GM19438 (cell line): ENCODE results near the gene FXYD7.
"Not testable (repeated sequence)": the region's sequence is repeated elsewhere in the genome, so short reads cannot be mapped to it uniquely, and the experiment has no call there.

Experiments used
- ATAC-seq: cut with Tn5 transposase; IDR thresholded peaks from one replicate; pipeline ENCODE4 v1.9.1; 2021; ENCODE audit warnings: low read depth; ENCODE audit not compliant: unreplicated experiment

FXYD7 gene

DNA sequence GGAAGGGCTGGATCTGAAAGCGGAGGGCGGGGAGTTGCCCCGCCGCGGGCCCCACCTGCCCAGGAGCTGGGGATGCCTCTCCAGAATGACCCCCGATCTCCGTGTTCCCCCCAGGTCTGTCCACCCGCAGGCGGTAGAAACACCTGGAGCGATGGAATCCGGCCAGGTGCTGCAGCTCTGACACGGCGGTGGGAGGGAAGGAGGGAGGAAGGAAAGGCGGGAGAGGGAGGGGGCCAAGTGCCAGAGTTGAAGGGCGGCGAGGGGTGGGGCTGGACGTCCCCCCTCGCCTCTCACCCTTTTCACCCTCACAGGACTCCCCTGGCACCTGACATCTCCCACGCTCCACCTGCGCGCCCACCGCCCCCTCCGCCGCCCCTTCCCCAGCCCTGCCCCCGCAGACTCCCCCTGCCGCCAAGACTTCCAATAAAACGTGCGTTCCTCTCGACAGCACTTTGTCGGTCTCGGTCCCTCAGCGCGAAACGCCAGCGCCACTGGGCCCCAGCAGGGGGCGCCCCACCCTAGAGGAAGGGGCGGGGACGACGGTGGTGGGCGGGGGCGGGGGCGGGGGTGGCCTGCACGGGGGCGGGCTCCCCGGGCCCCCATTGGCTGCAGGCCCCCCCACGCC, 337 bp upstream of the FXYD7 start:
- ATAC-seq: no peak

DNA sequence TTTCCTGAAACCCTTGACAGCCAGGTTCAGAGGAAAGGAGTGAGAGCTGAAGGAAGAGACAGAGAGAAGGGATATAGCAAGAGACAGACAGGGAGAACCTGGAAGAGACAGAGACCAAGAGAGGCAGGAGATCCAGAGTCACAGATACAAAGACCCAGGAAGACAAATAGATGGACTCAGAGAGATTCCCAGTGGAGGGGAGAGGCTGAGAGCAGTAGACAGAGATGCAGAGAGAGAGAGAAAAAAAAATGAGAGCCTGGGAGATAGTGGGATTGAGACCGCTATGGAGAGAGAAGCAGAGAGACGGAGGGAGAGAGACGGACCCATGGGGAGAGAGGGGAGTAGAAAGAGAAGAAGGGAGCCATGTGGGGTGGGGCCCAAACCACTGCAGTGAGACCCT, 763 bp downstream of the FXYD7 start:
- no peak for ATAC-seq

GRCh38 chr19:35144259-35144599, 1.2 kb downstream of the FXYD7 start:
- no peak for ATAC-seq

- ATAC-seq: no peak
Measured at GRCh38 chr19:35144600-35145436, 1.8 kb downstream of the FXYD7 start.

DNA sequence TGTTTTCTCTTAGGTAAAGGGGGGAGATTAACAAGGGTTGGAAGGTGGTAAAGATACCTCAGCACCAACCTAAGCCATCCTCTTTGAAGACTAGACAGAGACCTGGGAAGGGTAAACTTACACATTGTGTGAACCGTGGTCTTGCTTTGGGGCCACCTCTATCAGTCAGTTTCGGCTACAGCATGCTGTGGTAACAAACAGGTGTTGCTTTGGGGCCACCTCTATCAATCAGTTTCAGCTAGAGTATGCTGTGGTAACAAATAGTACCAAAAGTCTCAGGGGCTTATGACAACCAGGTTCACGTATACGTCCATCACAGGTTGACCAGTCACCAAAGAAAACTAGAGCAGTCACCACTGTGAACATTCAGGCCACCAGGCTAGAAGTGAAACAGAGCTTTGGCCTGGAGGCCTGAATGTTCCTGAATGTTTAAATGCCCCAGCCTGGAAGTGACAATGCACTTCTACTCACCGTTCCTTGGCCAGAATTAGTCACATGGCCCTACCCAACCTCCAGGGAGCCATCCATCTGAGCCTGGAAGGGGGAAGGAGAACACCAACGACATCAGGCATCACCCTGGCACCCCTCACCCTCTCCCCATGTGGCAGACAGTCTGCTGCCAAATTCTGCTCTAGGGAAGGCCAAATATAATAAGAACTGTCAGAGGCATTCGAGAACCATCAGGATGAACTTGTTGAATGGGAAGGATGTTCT, 3.8 kb downstream of the FXYD7 start:
- no peak for ATAC-seq

DNA sequence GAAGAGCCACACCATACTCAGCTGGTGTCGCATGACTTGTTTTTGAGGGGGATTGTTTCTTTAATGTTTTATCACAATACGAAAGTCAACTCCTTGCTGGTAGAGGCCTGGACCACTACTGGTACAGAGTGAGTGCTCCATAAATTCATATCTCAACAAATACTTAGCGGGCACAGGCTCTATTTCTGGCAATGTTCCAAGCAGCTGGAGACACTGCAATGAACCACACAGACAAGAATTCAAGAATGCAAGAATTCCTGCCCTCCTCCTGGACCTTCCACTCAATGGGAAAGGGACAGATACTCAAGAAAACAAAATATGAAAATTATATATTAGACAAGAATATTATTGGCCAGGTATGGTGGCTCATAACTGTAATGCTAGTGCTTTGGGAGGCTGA, 6.4 kb downstream of the FXYD7 start:
- no peak for ATAC-seq

DNA sequence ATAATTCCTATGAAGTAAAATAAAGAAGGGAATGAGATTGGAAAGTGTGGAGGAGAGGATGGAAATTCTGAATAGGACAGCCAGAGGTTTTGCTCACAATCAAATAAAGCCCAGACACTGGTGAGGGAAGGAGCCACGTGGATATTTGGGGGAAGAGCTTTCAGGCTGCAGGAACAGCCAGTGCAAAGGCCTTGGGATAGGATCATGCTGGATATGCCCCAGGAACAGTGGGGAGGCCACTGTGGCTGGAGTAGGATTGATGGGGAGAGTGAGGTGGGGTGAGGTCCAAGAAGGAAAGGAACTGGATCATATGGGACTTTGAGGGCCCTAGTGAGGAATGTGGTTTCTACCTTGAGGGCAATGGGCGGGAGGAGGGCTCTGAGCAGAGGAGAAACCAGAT, 7.4 kb downstream of the FXYD7 start:
- no peak for ATAC-seq

DNA sequence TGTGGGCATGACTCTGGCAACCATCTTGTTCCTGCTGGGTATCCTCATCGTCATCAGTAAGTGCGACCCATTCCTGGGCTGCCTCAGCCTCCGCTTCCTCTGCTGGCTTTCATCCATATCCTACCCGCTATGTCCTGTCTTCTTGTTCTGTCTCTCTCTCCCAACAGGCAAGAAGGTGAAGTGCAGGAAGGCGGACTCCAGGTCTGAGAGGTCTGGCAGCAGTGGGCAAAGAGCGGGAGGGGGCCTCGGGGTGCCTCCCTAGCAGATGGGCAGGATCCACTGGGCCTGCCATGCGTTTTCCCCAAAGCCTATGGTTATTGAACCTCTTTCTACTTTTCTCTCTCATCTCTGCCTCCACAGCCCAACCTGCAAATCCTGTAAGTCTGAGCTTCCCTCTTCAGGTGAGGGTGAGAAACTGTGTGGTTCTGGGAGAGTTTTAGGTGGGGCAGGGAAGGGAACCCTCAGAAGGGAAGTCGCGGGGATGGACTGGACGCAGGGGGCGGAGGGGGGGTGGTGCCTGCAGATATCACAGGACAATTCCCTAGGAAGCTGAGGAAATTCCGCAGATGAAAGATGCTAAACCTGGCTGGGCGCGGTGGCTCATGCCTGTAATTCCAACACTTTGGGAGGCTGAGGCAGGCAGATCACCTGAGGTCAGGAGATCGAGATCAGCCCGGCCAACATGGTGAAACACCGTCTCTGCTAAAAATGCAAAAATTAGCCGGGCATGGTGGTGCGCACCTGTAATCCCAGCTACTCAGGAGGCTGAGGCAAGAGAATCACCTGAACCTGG, 8.4 kb downstream of the FXYD7 start:
- ATAC-seq: no peak

DNA sequence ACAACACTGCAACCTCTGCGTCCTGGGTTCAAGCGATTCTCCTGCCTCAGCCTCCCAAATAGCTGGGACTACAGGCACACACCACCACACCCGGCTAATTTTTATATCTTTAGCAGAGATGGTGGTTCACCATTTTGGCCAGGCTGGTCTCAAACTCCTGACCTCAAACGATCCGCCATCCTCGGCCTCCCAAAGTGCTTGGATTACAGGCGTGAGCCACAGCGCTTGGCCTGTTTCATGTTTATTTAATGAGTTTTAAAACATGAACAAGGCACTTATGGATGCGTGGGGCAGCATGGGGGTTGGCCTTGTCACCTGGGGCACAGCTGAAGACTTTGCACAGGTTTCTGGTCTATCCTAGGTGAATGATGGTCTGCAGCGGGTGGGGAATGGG, 10.1 kb downstream of the FXYD7 start:
- ATAC-seq: not testable (repeated sequence)

DNA sequence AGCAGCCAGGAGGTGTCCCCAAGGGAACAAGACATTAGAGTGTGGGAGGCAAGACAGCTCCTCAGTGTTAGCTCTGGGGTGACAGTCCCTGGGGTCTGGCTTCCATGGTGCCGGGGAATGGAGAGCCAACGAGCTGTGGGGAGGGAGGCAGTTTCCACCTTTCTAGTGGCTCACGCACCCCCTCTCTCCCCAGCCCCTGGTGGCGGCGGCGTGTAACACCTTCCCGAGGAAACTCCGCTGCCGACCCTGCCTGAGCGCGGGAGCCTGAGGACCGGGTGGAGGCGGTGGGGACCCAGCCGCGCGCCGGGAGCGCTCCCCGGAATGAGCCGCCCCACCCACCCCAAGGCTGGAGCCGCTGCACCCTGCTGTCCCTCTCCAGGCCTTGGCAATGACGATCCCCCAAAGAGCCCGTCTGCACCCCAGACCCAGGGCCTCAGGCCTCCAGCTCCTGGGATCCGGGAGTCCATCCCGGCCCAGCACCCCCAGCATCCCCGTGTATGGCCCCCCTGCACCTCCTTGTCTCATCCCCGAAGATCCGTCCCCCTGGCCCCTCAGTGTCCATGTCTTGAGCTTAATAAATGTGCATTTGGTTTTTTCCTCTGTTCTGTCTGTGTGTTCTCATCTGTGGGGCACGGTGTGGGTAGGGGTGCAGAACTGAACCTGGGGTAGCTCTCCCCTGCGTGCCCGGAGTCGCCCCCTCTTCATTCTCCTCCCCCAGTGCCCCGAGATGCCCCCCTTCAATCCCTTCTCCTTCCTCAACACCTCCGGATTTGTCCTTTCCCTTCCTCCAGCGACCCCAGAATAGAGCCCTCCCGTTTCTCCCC, 10.9 kb downstream of the FXYD7 start:
- no peak for ATAC-seq

DNA sequence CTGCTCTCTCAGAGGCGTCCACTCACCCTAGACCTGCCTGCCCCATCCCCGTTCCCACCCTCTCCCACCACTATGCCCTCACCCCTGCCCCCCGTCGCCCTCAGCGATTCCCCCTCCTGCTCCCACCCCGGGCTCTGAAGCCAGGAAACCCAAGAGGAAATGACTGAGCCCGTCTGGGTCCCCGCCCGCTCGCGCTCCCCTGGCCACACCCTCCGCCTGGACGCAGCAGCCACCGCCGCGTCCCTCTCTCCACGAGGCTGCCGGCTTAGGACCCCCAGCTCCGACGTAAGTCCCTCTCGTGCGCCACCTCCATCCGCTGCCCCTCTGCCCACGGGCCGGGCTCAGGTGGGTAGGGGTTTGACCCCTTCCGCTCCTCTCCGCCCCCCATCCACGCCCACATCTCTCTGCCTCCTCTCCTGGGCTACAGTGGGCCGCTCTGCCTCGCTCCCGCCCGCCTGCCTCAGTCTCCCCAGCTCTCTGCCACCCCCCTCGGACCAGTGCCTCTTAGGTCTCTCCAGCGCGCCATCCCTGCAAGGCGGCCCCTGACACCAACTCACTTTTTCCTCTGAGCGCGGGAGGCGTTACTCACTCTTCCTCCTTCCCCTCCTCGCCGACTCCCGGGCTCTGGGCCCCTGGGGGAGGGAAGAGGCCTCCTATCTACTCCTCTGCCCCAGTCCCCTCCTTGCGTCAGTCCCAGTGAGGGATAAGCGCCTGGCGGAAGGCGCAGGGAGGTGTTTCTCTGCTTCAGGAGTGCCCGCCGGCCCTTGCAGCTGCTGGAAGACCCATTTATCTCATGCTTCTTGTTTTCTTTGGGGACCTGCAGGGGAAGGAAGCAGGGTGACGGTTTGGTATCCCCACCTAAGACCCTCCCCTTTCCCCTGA, 11.7 kb downstream of the FXYD7 start, which contains the start of gene FXYD5:
FXYD5 (plus strand) TSS at position 211 of the 882 bp plus-strand sequence. CDS start 816 bp downstream, outside the sequence.
- ATAC-seq: peak; percentile 61

GRCh38 chr19:35155441-35155840, 12.4 kb downstream of the FXYD7 start:
- ATAC-seq: peak; percentile 37

GRCh38 chr19:35155981-35156672, 13.1 kb downstream of the FXYD7 start:
- no peak for ATAC-seq

- ATAC-seq: no peak
Measured at GRCh38 chr19:35156673-35157014, 13.6 kb downstream of the FXYD7 start.

DNA sequence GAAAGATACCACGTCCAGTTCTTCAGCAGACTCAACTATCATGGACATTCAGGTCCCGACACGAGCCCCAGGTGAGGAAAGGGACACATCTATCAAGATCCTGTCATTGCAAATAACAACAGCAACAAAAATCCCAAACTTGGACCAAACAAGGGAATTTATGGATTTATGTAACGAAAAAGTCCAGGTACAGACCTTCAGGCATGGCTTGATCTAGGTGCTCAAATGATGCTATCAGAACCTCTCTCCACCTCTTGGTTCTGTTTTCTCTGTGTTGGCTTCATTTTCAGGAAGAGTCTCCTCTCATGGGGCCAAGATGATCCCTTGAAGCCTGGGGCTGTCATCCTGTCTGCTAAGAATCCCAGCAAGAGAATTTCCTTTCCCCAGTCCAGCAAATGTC, 14.4 kb downstream of the FXYD7 start:
- ATAC-seq: no peak

DNA sequence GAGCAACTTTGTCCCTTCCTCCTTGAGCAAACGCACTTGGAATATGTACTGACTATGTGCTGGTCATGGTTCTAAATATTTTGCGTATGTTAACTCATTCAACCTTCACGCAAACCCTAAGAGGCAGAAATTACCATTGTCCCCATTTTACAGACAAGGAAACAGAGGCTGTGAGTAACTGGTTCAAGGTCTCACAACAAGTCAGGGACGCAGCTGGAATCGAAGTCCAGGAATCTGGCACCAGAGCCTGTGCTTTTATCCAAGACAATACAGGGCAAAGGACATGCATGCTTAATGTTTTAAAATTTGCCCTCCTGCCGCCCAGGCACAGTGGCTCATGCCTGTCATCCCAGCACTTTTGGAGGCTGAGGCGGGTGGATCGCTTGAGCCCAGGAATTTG, 16.6 kb downstream of the FXYD7 start:
- ATAC-seq: no peak

- ATAC-seq: no peak
Measured at GRCh38 chr19:35160629-35161433, 17.8 kb downstream of the FXYD7 start.

- no peak for ATAC-seq
Measured at GRCh38 chr19:35161434-35161743, 18.3 kb downstream of the FXYD7 start.
